ENCODE data around the gene TUBA1A. TPM values are rescaled to one million over a fixed set of nuclear protein-coding genes. Genes with fewer than 3 reads are reported as not detected.
"Not testable (repeated sequence)": the region's sequence is repeated elsewhere in the genome, so short reads cannot be mapped to it uniquely, and the experiment has no call there.

Gene TUBA1A
- total and polyA plus RNA-seq, 7 experiments from 2014 or later, result 61.8 to 492 (median 176) TPM

DNA sequence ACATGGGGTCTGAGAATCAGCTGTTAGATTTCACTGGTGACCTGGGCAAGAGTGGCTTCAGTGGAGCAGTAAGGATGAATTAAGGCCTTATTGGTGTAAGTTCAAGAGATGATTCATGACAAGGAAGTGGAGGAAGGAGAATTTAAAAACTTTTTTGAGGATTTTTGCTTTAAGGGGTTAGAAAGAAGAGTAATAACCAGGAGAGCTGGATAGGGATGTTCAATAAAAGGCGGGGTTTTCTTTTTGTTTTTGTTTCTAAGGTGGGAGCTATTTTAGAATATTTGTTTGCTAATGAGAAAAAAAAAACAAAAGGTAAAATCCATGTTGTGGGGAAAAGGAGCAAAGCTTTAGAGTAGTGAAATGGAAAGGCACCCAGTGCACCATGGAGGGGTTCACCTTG, 42.5 kb downstream of the TUBA1A start:
- Mint-ChIP-seq H3K4me3 (no peak overlapping the region), H3K4me1 (peaks cover 0 to 10% (median 0%) of the 10 kb centered on the region in 7 donors), H3K27ac (no peak overlapping the region), H3K9me3 (no peaks in the 10 kb centered on the region), H3K27me3 (no peaks in the 10 kb centered on the region), H3K36me3 (peaks cover 0 to 13% (median 0%) of the 10 kb centered on the region in 5 donors)
- Histone ChIP-seq H3K9me3 (ENCODE audit: control insufficient read depth in 2 of 3, low read length in 3 of 3) (no peaks in the 10 kb centered on the region), H3K4me3 (ENCODE audit: low read length) (no peak overlapping the region), H3K27me3 (ENCODE audit: control insufficient read depth in 2 of 2, insufficient read depth in 2 of 2, low read length in 2 of 2) (no peaks in the 10 kb centered on the region), H3K4me1 (ENCODE audit: control insufficient read depth in 2 of 2, insufficient read depth in 2 of 2, low read length in 2 of 2) (no peaks in the 10 kb centered on the region), H3K27ac (ENCODE audit: low read depth, low read length) (no peak overlapping the region), H3K36me3 (ENCODE audit: control insufficient read depth in 2 of 3, insufficient read depth in 3 of 3, low read length in 3 of 3) (no peaks in the 10 kb centered on the region)
- DNase-seq, result no peak
- CTCF ChIA-PET, result interaction anchor here (1.5 kb wide), 1 partner anchor 15 kb away, joined by 4 read pairs; the partner anchor contains the start of gene TUBA1B
- POLR2A ChIA-PET, result interaction anchor here (0.6 to 0.7 kb wide), 2 partner anchors 17 to 413 kb away, joined by 3 read pairs; no protein-coding TSS in a partner anchor
- no peak for ATAC-seq
- intact Hi-C loops (cut with micrococcal nuclease), result no loop called here

DNA sequence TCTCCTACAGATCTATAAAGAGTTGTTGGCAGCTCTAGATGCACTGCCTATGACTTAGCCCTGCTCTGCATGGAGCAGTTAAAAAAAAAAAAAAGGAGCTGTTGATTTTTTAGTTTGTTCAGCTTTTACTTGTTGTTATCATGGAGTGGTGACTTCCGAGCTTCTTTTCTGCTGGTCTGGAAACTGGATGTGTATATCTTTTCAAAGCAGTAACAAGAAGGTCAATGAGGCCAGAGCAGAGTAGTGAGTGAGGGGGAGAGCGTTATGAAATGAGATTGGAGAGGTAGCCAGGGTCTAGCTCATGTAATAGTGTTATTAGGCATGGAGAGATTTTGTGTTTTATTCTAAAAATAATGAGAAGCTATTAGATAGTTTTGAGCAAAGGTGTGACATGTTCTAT, 44.5 kb downstream of the TUBA1A start:
- intact Hi-C loops (cut with micrococcal nuclease), result no loop called here
- Mint-ChIP-seq H3K36me3 (peaks cover 0 to 14% (median 3%) of the 10 kb centered on the region in 5 donors), H3K4me1 (peaks cover 0 to 3% (median 0%) of the 10 kb centered on the region in 7 donors), H3K27me3 (no peaks in the 10 kb centered on the region), H3K9me3 (no peaks in the 10 kb centered on the region), H3K4me3 (no peak overlapping the region), H3K27ac (no peak overlapping the region)
- POLR2A ChIA-PET, result interaction anchor here (0.5 to 1.1 kb wide), 4 partner anchors 13 to 314 kb away, joined by 3 to 6 read pairs (median 5); no protein-coding TSS in a partner anchor
- CTCF ChIA-PET, result no interaction called here
- DNase-seq, result no peak
- Histone ChIP-seq H3K4me3 (ENCODE audit: low read length) (no peak overlapping the region), H3K4me1 (ENCODE audit: control insufficient read depth in 2 of 2, insufficient read depth in 2 of 2, low read length in 2 of 2) (no peaks in the 10 kb centered on the region), H3K27ac (ENCODE audit: low read depth, low read length) (no peak overlapping the region), H3K36me3 (ENCODE audit: control insufficient read depth in 2 of 3, insufficient read depth in 3 of 3, low read length in 3 of 3) (no peaks in the 10 kb centered on the region), H3K9me3 (ENCODE audit: control insufficient read depth in 2 of 3, low read length in 3 of 3) (no peaks in the 10 kb centered on the region), H3K27me3 (ENCODE audit: control insufficient read depth in 2 of 2, insufficient read depth in 2 of 2, low read length in 2 of 2) (no peaks in the 10 kb centered on the region)
- no peak for ATAC-seq

DNA sequence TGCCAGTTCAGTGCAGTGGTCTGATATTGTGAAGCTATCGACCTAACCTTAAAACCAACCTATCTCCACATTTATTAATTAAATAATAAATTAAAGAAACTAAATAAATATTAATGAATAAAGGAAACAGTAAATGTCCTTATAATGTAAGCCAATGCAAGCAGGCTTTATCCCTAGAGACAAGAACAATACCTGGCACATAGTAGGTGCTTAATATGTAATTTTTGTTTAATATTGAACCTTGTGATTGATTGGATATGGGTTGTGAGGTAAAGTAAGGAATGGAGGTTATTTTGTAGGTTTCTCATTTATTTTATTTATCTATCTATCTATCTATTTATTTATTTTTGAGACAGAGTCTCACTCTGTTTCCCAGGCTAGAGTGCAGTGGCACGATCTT, 49.9 kb downstream of the TUBA1A start:
- H3K27ac ChIP-seq (ENCODE audit: low read depth, low read length), result no peak overlapping the region
- H3K36me3 ChIP-seq (ENCODE audit: control insufficient read depth in 2 of 3, insufficient read depth in 3 of 3, low read length in 3 of 3), result no peaks in the 10 kb centered on the region
- no peaks in the 10 kb centered on the region for H3K27me3 ChIP-seq (ENCODE audit: control insufficient read depth in 2 of 2, insufficient read depth in 2 of 2, low read length in 2 of 2)
- H3K4me3 ChIP-seq (ENCODE audit: low read length), result no peak overlapping the region
- no peaks in the 10 kb centered on the region for H3K4me1 ChIP-seq (ENCODE audit: control insufficient read depth in 2 of 2, insufficient read depth in 2 of 2, low read length in 2 of 2)
- intact Hi-C loops (cut with micrococcal nuclease), result no loop called here
- H3K4me1 Mint-ChIP-seq, result peaks cover 0 to 8% (median under 1%) of the 10 kb centered on the region in 7 donors
- H3K9me3 ChIP-seq (ENCODE audit: control insufficient read depth in 2 of 3, low read length in 3 of 3), result no peaks in the 10 kb centered on the region
- DNase-seq (no peak), ATAC-seq (no peak)
- ChIA-PET POLR2A (interaction anchor here (0.8 kb wide), 1 partner anchor 9 kb away, joined by 5 read pairs; no protein-coding TSS in a partner anchor), CTCF (no interaction called here)
- H3K27ac Mint-ChIP-seq, result no peak overlapping the region
- H3K9me3 Mint-ChIP-seq, result no peaks in the 10 kb centered on the region
- H3K27me3 Mint-ChIP-seq, result no peaks in the 10 kb centered on the region
- H3K36me3 Mint-ChIP-seq, result peaks cover 0 to 4% (median 2%) of the 10 kb centered on the region in 5 donors
- H3K4me3 Mint-ChIP-seq, result no peak overlapping the region

DNA sequence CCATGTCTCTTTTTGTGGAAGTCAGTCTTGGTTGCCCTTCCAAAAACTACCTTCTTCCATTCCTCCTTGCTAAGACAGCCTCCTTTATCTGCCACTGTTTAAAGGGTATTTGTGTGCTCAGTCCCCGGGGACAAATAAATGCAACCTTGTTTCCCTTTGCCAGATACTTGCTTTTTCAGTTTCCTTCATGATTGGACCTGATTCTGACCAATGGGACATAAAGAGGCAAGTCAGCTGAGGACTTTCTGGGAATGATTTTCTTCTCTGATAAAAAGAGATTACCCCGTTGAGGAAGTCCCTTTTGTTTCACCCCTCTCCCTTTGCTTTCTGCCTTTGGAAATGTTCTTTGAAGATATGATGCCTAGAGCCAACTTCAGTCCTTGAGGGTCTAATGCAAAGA, 50.3 kb downstream of the TUBA1A start:
- H3K27ac Mint-ChIP-seq, result no peak overlapping the region

DNA sequence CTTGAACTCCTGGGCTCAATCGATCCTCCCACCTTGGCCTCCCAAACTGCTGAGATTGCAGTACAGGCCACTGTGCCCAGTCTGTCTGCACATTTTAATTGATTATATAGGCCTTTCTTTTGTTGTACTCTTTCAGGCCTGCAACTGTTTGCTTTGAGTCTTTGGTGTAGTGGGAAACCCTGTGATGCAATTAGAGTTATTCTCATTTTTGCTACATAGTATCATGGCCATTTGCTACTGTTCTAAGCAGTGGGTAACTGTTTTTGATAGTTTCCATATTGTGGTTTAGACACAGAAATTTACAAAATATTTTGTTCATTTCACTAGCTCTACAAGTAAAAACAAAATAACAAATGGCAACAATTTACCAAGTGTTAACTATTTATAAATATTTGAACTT, 51.4 kb downstream of the TUBA1A start:
- no peaks in the 10 kb centered on the region for H3K9me3 Mint-ChIP-seq
- no peak overlapping the region for H3K27ac Mint-ChIP-seq
- no peak overlapping the region for H3K27ac ChIP-seq (ENCODE audit: low read depth, low read length)
- H3K27me3 Mint-ChIP-seq, result no peaks in the 10 kb centered on the region
- ChIA-PET CTCF (interaction anchor here (0.6 kb wide), 1 partner anchor 28 kb away, joined by 4 read pairs; no protein-coding TSS in a partner anchor), POLR2A (interaction anchor here (1.4 kb wide), 1 partner anchor 51 kb away, joined by 8 read pairs; the partner anchor contains the start of gene TUBA1A)
- H3K4me1 ChIP-seq (ENCODE audit: control insufficient read depth in 2 of 2, insufficient read depth in 2 of 2, low read length in 2 of 2), result peaks cover under 1% of the 10 kb centered on the region in 2 donors
- H3K4me1 Mint-ChIP-seq, result peaks cover 3 to 23% (median 10%) of the 10 kb centered on the region in 7 donors
- H3K4me3 ChIP-seq (ENCODE audit: low read length), result no peak overlapping the region
- intact Hi-C loops (cut with micrococcal nuclease), result no loop called here
- ATAC-seq, result no peak
- H3K36me3 Mint-ChIP-seq, result peaks cover 0 to 4% (median 2%) of the 10 kb centered on the region in 5 donors
- H3K4me3 Mint-ChIP-seq, result no peak overlapping the region
- DNase-seq, result no peak
- H3K9me3 ChIP-seq (ENCODE audit: control insufficient read depth in 2 of 3, low read length in 3 of 3), result no peaks in the 10 kb centered on the region
- no peaks in the 10 kb centered on the region for H3K27me3 ChIP-seq (ENCODE audit: control insufficient read depth in 2 of 2, insufficient read depth in 2 of 2, low read length in 2 of 2)
- no peaks in the 10 kb centered on the region for H3K36me3 ChIP-seq (ENCODE audit: control insufficient read depth in 2 of 3, insufficient read depth in 3 of 3, low read length in 3 of 3)

More for the DNA sequence above, 50.3 kb downstream of the TUBA1A start:
- Mint-ChIP-seq H3K27me3 (no peaks in the 10 kb centered on the region), H3K9me3 (no peaks in the 10 kb centered on the region), H3K4me1 (peaks cover under 1 to 12% (median 4%) of the 10 kb centered on the region in 7 donors), H3K4me3 (no peak overlapping the region), H3K36me3 (peaks cover 0 to 4% (median 2%) of the 10 kb centered on the region in 5 donors)
- no peak overlapping the region for H3K4me3 ChIP-seq (ENCODE audit: low read length)
- intact Hi-C loops (cut with micrococcal nuclease), result no loop called here
- no peaks in the 10 kb centered on the region for H3K36me3 ChIP-seq (ENCODE audit: control insufficient read depth in 2 of 3, insufficient read depth in 3 of 3, low read length in 3 of 3)
- no peak for ATAC-seq
- POLR2A ChIA-PET, result interaction anchor here (0.8 to 1.4 kb wide), 2 partner anchors 9 to 50 kb away, joined by 5 to 8 read pairs; partner anchors contain the start of gene TUBA1A
- no peaks in the 10 kb centered on the region for H3K9me3 ChIP-seq (ENCODE audit: control insufficient read depth in 2 of 3, low read length in 3 of 3)
- H3K4me1 ChIP-seq (ENCODE audit: control insufficient read depth in 2 of 2, insufficient read depth in 2 of 2, low read length in 2 of 2), result no peaks in the 10 kb centered on the region
- no peak overlapping the region for H3K27ac ChIP-seq (ENCODE audit: low read depth, low read length)
- no peak for DNase-seq
- CTCF ChIA-PET, result no interaction called here
- H3K27me3 ChIP-seq (ENCODE audit: control insufficient read depth in 2 of 2, insufficient read depth in 2 of 2, low read length in 2 of 2), result no peaks in the 10 kb centered on the region

DNA sequence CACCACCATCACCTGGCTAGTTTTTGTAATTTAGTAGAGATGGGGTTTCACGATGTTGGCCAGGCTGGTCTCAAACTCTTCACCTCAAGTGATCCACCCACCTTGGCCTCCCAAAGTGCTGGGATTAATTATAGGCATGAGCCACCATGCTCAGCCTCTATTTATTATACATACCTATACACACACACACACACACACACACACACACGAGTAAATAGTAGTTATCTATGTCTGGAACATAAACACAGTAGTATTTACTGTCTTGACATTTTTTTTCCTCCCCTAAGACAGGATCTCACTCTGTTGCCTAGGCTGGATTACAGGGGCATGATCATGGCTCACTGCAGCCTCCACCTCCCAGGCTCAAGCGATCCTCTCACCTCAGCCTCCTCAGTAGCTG, 51.9 kb downstream of the TUBA1A start:
- H3K36me3 ChIP-seq (ENCODE audit: control insufficient read depth in 2 of 3, insufficient read depth in 3 of 3, low read length in 3 of 3); H3K27ac Mint-ChIP-seq: not testable (repeated sequence)

More for the DNA sequence above, 51.9 kb downstream of the TUBA1A start:
- POLR2A ChIA-PET, result interaction anchor here (1.4 kb wide), 1 partner anchor 52 kb away, joined by 8 read pairs; the partner anchor contains the start of gene TUBA1A
- H3K4me1 ChIP-seq (ENCODE audit: control insufficient read depth in 2 of 2, insufficient read depth in 2 of 2, low read length in 2 of 2); ATAC-seq; H3K4me3 ChIP-seq (ENCODE audit: low read length); H3K4me3 Mint-ChIP-seq; H3K27me3 ChIP-seq (ENCODE audit: control insufficient read depth in 2 of 2, insufficient read depth in 2 of 2, low read length in 2 of 2); DNase-seq; H3K36me3 Mint-ChIP-seq; H3K27ac ChIP-seq (ENCODE audit: low read depth, low read length); intact Hi-C loops (cut with micrococcal nuclease); CTCF ChIA-PET; H3K27me3 Mint-ChIP-seq; H3K9me3 Mint-ChIP-seq; H3K9me3 ChIP-seq (ENCODE audit: control insufficient read depth in 2 of 3, low read length in 3 of 3): not testable (repeated sequence)
- H3K4me1 Mint-ChIP-seq, result peaks cover 3 to 28% (median 15%) of the 10 kb centered on the region in 7 donors
